Endodermal cell (in vitro differentiated cells): ENCODE measurements around the gene ZMAT5. TPM values are rescaled to one million over a fixed set of nuclear protein-coding genes. Genes with fewer than 3 reads are reported as not detected.

Experiments
- DNase-seq: peaks from one replicate; pipeline ENCODE4 v3.0.0-alpha.2; 2017
- H3K27ac ChIP-seq: 2 replicates; pipeline ENCODE4 v1.5.1; 2013; ENCODE audit warnings: mild to moderate bottlenecking, low read depth, low read length, moderate library complexity
- H3K27me3 ChIP-seq: 2 replicates; pipeline ENCODE4 v1.6.1; 2013; ENCODE audit warnings: mild to moderate bottlenecking, low read length, moderate library complexity; ENCODE audit not compliant: insufficient read depth, control insufficient read depth, poor library complexity, severe bottlenecking
- H3K36me3 ChIP-seq: 2 replicates; pipeline ENCODE4 v1.7.0; 2013; ENCODE audit warnings: mild to moderate bottlenecking, low read length, moderate library complexity; ENCODE audit not compliant: control insufficient read depth, insufficient read depth
- H3K4me1 ChIP-seq: one replicate; pipeline ENCODE4 v1.7.0; 2013; ENCODE audit warnings: low read length; ENCODE audit not compliant: control insufficient read depth, insufficient read depth
- H3K4me3 ChIP-seq: 2 replicates; pipeline ENCODE4 v1.5.1; 2013; ENCODE audit warnings: mild to moderate bottlenecking, low read length, moderate library complexity
- H3K9ac ChIP-seq: 2 replicates; pipeline ENCODE4 v1.6.1; 2013; ENCODE audit warnings: mild to moderate bottlenecking, low read length, moderate library complexity; ENCODE audit not compliant: poor library complexity, severe bottlenecking; ENCODE audit errors: extremely low read depth
- H3K9me3 ChIP-seq: 2 replicates; pipeline ENCODE4 v1.6.1; 2013; ENCODE audit warnings: mild to moderate bottlenecking, low read length, moderate library complexity; ENCODE audit not compliant: control insufficient read depth
- H3K27ac Mint-ChIP-seq: 2 replicates; pipeline ENCODE4 v1.8.0; 2020; ENCODE audit warnings: mixed read lengths
- H3K27me3 Mint-ChIP-seq: 2 replicates; pipeline ENCODE4 v1.8.0; 2021; ENCODE audit warnings: mild to moderate bottlenecking, mixed read lengths; ENCODE audit not compliant: insufficient read depth
- H3K36me3 Mint-ChIP-seq: 2 replicates; pipeline ENCODE4 v1.8.0; 2020; ENCODE audit warnings: low read depth, mixed read lengths
- H3K4me1 Mint-ChIP-seq: 2 replicates; pipeline ENCODE4 v1.8.0; 2020; ENCODE audit warnings: mixed read lengths
- H3K4me3 Mint-ChIP-seq: 2 replicates; pipeline ENCODE4 v1.8.0; 2020; ENCODE audit warnings: mild to moderate bottlenecking, moderate library complexity, mixed read lengths
- H3K9me3 Mint-ChIP-seq: 2 replicates; pipeline ENCODE4 v1.8.0; 2020; ENCODE audit warnings: mild to moderate bottlenecking, mixed read lengths
- WGBS, 2 experiments: methylation state at CpG; one replicate each; pipeline versions ENCODE4 v1.1.5 to v1.1.7; 2013; ENCODE audit warnings: missing lambda C conversion rate in 2 of 2, mixed read lengths in 1 of 2; ENCODE audit not compliant: insufficient coverage in 1 of 2, insufficient read length in 1 of 2; 5-methylcytosine and 5-hydroxymethylcytosine counted together
- total RNA-seq, 2 donors: library from RNA; stranded (reverse); fragmentation: NEBNext Ultra II Directional in 1 of 2; extraction: Animal tissue kit (Norgen Biotek cat#: 25700) in 1 of 2; gene quantifications; 2 replicates in 1 of 2; 3 replicates in 1 of 2; pipeline ENCODE4 v1.2.1, GENCODE V29; 2021
- TF ChIP-seq, protein P1 (sequence below): fragments of 200-600 bp; sonication (generic); conservative IDR thresholded peaks from 2 replicates; pipeline ENCODE4 v1.5.0; 2021; ENCODE audit warnings: antibody characterized with exemption, mild to moderate bottlenecking

The ZMAT5 gene
- total RNA-seq, 2 donors from 2014 or later: 15.5 to 22.5 TPM

DNA sequence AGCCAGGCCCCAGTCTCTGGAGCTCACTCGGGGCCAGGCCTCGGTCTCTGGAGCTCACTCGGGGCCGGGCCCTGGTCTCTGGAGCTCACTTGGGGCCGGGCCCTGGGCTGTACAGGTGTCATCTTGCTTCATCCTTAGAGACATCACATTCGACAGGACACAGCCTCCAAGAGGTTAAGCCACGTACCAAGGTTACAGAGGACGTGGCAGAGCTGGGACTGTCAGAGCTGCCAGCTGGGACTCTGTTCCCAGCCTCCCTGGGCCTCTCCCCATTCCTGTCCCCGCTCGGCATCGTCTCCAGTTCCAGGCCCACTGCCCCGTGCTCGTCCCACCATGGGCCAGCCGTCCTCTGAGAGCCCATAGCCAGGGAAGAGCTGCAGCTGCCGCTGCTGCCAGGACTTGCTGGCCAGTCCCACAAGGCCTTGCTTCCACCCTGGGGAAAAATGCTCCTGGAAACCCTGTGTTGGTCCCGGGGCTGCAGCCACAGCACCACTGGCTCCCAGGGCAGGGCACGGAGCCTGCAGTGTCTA is 27.4 kb downstream of the ZMAT5 start:
- no peak overlapping the region for H3K27ac ChIP-seq
- no peaks in the 10 kb centered on the region for H3K9me3 ChIP-seq
- no peaks in the 10 kb centered on the region for H3K36me3 ChIP-seq
- Mint-ChIP-seq H3K36me3 (peaks cover 9% of the 10 kb centered on the region), H3K27me3 (no peaks in the 10 kb centered on the region), H3K27ac (no peak overlapping the region), H3K4me1 (peaks cover 7% of the 10 kb centered on the region), H3K9me3 (no peaks in the 10 kb centered on the region), H3K4me3 (no peak overlapping the region)
- H3K4me1 ChIP-seq: no peaks in the 10 kb centered on the region
- 96 to 98% methylated on average over 15 to 17 of the region's 17 CpGs for WGBS, 2 experiments
- TF ChIP-seq, protein P1, sequence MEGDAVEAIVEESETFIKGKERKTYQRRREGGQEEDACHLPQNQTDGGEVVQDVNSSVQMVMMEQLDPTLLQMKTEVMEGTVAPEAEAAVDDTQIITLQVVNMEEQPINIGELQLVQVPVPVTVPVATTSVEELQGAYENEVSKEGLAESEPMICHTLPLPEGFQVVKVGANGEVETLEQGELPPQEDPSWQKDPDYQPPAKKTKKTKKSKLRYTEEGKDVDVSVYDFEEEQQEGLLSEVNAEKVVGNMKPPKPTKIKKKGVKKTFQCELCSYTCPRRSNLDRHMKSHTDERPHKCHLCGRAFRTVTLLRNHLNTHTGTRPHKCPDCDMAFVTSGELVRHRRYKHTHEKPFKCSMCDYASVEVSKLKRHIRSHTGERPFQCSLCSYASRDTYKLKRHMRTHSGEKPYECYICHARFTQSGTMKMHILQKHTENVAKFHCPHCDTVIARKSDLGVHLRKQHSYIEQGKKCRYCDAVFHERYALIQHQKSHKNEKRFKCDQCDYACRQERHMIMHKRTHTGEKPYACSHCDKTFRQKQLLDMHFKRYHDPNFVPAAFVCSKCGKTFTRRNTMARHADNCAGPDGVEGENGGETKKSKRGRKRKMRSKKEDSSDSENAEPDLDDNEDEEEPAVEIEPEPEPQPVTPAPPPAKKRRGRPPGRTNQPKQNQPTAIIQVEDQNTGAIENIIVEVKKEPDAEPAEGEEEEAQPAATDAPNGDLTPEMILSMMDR: no peak
- no peak overlapping the region for H3K9ac ChIP-seq
- H3K4me3 ChIP-seq: no peak overlapping the region
- no peaks in the 10 kb centered on the region for H3K27me3 ChIP-seq
- no peak for DNase-seq

GRCh38 chr22:29738118-29738815 is 28.5 kb downstream of the ZMAT5 start:
- no peaks in the 10 kb centered on the region for H3K27me3 Mint-ChIP-seq
- Histone ChIP-seq H3K36me3 (no peaks in the 10 kb centered on the region), H3K27ac (no peak overlapping the region), H3K9ac (no peak overlapping the region), H3K9me3 (no peaks in the 10 kb centered on the region), H3K27me3 (no peaks in the 10 kb centered on the region), H3K4me1 (no peaks in the 10 kb centered on the region), H3K4me3 (no peak overlapping the region)
- H3K9me3 Mint-ChIP-seq: no peaks in the 10 kb centered on the region
- peaks cover 9% of the 10 kb centered on the region for H3K36me3 Mint-ChIP-seq
- H3K4me1 Mint-ChIP-seq: peaks cover 8% of the 10 kb centered on the region
- no peak overlapping the region for H3K4me3 Mint-ChIP-seq
- TF ChIP-seq, protein P1: no peak
- DNase-seq: no peak
- WGBS, 2 experiments: 89 to 95% methylated on average over 9 to 15 of the region's 15 CpGs
- H3K27ac Mint-ChIP-seq: no peak overlapping the region

DNA sequence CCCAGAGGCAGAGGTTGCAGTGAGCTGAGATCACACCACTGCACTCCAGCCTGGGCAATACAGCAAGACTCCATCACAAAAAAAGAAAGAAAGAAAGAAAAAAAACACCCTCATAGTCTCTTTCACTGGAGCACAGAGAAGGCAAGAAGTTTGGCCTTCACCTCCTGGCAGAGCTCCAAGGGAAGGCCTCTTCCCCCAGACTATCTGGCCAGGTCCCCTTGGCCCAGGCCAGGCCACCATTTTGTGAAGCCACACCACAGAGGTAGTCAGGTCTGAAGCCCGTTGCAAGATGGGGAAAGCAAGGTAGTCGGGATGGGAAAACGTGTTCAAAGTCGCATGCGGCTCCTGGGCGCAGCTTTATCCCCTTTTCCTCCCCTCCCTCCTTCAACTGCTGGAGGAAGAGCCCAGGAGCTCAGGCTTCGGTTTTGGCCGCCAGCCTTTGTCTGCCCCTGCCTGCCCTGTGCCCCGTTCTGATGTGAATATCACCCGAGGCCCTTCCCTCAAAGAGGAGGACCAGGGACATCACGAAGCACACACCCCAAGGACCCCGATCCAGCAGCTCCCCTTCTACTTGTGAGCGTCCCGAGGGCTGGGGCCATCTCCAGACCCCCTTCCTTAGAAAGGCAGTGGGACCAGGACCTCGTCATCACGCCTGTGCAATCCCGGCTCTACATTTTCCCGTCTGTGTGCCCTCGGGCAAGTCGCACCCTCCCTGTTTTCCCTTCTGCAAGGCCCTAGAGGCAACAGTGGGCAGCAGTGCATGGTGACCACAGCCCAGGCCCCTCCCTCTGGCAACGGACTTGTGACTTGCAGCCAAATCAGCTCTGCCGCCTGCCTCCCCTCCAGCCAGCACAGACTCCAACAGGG is 29.3 kb downstream of the ZMAT5 start:
- Mint-ChIP-seq H3K36me3 (peaks cover 9% of the 10 kb centered on the region), H3K4me1 (peaks cover 8% of the 10 kb centered on the region), H3K27me3 (no peaks in the 10 kb centered on the region), H3K9me3 (no peaks in the 10 kb centered on the region), H3K27ac (no peak overlapping the region), H3K4me3 (no peak overlapping the region)
- Histone ChIP-seq H3K4me1 (no peaks in the 10 kb centered on the region), H3K9me3 (no peaks in the 10 kb centered on the region), H3K27ac (no peak overlapping the region), H3K27me3 (no peaks in the 10 kb centered on the region), H3K4me3 (no peak overlapping the region), H3K36me3 (no peaks in the 10 kb centered on the region), H3K9ac (no peak overlapping the region)
- no peak for DNase-seq
- TF ChIP-seq, protein P1: no peak
- 91 to 94% methylated on average over 9 to 22 of the region's 22 CpGs for WGBS, 2 experiments
